SIG-M5 treated with dmso at 0.1 percent for 504 hours (cell line): Measurements from ENCODE around the gene LIFR.

Source experiments
- DNase-seq: peaks from one replicate; lab custom pipeline; 2025; ENCODE audit not compliant: unreplicated experiment; lab: John Stamatoyannopoulos, UW

The LIFR gene

DNA sequence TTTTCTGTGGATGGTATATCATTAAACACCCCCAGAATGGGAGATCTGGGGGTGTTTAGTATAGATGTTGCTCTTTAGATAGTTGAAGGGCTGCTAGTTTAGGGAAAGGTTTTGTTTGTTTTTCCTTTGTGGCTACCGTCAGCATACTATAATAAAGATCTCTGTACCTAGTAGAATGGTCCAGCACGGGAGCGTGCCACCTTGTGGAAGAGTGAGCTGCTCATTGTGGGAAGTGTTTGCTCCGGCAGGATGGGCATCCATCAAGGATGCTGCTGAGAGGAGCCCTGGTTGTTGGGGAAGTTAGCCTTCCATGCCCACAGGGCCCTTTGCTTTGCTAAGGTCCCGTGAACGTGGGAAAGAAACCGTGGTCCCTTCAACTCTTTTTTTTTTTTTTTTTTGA is 113.1 kb downstream of the LIFR start:
- no peak for DNase-seq

- DNase-seq: no peak
Observed at GRCh38 chr5:38442247-38442573, 114.2 kb downstream of the LIFR start.

GRCh38 chr5:38441453-38442246 is 114.8 kb downstream of the LIFR start:
- DNase-seq: peak; percentile 85

DNA sequence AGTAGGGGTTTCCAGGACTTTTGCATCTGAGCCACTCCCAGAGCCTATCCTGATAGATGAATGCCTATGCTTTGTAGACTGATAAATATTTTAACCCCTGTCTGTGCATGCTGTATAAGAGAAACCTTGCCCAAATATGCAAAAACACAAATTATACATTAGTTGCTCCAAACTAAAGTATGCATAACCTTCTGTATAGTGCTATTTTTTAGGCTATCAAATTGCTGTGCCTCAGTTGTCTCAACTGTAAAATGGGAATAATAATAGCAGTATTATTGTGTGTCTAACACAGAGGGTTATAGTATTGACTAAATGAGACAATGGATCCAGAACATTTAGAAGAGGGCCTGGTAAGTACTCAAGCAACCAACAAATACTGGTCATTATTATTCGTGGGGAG is 117.7 kb downstream of the LIFR start:
- DNase-seq: no peak

- DNase-seq: no peak
Observed at GRCh38 chr5:38434966-38435705, 121.3 kb downstream of the LIFR start.

- DNase-seq: no peak
Observed at GRCh38 chr5:38433160-38433861, 123.1 kb downstream of the LIFR start.

DNA sequence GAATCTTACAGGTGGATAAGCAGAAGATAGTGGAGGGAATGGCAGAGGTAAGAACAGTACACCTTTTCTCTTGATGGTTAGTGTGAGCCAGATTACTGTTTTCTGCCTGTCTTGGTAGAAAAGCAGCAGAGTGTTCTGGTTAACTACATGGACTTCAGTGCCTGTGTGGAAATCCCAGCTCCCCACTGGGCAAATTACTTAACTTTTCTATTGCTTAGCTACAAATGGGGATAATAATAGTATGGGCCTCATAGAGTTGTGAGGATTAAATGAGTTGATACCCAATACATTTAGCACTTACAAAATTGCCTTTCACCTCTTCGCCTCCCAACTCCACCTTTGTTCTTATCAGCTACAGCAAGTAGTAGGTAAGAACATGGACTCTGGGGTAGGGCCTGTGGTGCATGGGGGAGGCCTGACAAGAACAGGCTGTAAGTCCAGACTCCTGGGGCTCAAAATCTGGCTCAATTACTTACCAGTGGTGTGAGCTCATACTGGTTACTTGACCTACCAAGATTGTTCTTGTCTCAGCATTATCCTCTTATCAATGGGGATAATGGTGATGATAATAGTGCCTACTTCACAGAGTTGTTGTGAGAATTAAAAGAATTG is 125.1 kb downstream of the LIFR start:
- DNase-seq: no peak

DNA sequence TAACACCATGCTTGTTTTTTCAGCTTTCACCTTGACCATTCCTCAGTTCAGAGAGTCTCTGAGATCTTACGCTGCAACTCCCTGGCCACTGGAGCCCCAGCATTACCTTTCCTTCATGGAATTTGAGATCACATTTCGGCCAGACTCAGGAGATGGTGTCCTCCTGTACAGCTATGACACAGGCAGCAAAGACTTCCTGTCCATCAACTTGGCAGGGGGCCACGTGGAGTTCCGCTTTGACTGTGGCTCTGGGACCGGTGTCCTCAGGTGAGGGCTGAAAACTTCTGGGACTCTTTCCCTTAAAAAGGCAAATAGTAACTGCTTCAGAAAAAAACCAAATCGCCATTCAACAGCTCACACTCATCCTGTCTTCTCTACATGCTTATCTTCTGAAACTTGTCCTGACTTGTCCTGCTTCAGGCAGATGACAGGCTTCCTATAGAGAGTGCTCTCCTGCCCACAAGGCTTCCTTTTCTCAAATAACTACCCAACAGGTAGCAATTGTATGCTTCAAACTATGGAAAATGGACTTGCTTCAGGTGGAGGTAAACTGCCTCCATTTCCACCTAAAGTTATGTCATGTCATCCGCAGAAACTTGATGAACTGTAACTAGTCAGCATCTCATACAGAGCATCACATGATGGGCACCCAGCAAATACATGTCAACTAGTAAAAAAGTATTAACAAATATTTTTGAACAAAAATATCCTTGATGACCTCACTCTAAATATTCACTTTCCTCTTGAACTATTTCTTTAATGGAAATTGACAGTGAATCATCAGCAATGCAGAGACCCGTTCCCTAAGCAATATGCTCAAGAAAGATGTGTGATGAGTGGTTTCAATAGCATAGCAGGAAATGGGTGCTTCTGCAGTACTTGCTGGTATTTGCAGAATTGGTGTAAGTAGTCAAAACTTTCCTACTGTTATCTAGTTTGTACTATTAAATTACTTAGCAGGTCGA is 129.2 kb downstream of the LIFR start:
- DNase-seq: no peak

GRCh38 chr5:38426490-38426889 is 130.0 kb downstream of the LIFR start:
- DNase-seq: no peak
